GM21381 (cell line): ENCODE data around the gene PPIL3.
"Not testable (repeated sequence)": the region's sequence is repeated elsewhere in the genome, so short reads cannot be mapped to it uniquely, and the experiment has no call there.

ENCODE experiments used
- ATAC-seq: cut with Tn5 transposase; IDR thresholded peaks from one replicate; pipeline ENCODE4 v1.9.1; 2021; ENCODE audit warnings: mild to moderate bottlenecking, moderate library complexity; ENCODE audit not compliant: unreplicated experiment

The PPIL3 gene

DNA sequence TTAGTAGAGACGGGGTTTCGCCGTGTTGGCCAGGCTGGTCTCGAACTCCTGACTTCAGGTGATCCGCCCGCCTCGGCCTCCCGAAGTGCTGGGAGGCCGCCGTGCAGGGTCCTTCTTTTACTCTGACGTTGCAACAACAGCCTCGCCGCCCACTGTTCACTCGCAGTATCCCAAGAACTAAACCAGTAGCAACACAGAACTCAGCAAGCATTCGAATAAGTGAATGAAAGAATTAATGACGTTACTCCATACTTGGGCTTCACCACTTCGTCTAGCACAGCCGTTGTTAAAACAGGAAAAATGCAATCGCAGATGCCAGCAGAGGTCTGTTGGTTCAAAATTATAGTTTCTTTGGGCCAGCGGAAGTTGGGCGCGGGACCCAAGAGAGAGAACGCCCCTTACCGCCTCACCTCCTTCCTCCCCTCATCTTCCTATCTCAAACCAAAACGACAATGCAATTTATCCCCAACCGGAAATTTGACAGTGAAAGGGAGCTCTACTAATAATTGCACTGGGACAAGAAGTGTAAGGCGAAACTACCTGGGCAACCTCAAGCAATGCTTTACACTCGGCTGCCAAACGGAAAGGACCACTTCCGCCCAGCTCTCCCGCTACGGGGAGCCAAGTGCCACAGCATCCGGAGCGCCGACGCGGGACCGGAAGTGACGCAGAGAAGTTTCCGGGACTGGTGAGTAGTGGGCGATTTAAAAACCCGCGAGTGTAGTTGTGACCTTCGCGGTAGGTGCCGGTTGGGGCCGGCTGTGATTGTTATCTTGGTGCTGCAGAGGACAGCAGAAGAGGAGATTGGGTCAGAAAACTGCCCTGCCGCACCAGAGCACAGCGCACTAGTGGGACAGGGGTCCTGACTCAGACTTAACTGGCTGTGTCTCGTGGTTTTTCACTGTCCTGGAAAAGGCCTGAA, at the start of gene PPIL3, which contains the start of gene NIF3L1:
TSS of gene PPIL3 (minus strand) at position 374 of the 922 bp plus-strand sequence. CDS start 1,462 bp downstream, outside the sequence.
TSS of gene NIF3L1 (plus strand) at position 668 of the 922 bp plus-strand sequence. CDS start 2,573 bp downstream, outside the sequence.
- ATAC-seq = peak; percentile 88

GRCh38 chr2:200930947-200931626, 42.2 kb upstream of the PPIL3 start:
- ATAC-seq = no peak

- no peak for ATAC-seq
Measured at GRCh38 chr2:200929334-200930249, 40.7 kb upstream of the PPIL3 start.

DNA sequence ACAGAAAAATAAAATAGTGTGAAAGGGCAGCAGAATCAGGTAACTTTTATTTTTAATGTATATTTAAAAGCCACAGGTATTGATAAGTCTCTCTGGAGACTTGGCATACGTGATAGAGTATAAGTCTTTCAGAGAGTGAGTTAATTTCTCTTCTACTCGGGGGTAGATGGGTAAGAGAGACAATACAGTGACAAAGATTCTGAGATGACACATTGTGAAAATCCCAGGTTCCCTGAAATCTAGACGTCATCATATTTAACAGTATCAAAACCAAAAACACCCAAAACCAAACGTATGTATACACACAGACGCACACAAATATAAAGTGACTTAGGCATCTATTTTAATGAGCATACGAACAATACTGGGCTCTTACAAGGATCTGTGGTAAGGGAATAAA, 33.6 kb upstream of the PPIL3 start:
- no peak for ATAC-seq

DNA sequence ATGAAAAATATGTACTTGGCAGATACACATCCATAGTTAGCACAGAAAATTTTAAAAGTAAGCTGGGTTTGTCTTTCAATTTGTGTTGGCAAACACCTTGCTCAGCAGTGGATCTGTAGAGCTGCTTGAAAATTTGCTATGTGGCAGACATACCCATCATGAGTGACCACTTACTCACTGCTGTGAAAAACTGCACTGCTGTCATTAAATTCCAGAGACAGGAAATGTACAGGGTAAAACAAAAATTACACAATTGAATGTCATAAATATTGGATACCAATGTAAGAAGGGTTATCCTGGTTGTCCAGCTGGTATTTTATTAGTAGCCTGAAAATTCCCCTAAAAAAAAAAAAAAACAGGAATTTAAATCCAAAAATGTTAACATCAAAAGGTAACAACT, 24.8 kb upstream of the PPIL3 start:
- no peak for ATAC-seq

- no peak for ATAC-seq
Measured at GRCh38 chr2:200909958-200910357, 21.1 kb upstream of the PPIL3 start.

- no peak for ATAC-seq
Measured at GRCh38 chr2:200905618-200906296, 16.9 kb upstream of the PPIL3 start.

- peak; percentile 95 for ATAC-seq
Measured at GRCh38 chr2:200901459-200902072, 12.7 kb upstream of the PPIL3 start.

GRCh38 chr2:200899482-200899881, 10.6 kb upstream of the PPIL3 start:
- ATAC-seq = no peak

DNA sequence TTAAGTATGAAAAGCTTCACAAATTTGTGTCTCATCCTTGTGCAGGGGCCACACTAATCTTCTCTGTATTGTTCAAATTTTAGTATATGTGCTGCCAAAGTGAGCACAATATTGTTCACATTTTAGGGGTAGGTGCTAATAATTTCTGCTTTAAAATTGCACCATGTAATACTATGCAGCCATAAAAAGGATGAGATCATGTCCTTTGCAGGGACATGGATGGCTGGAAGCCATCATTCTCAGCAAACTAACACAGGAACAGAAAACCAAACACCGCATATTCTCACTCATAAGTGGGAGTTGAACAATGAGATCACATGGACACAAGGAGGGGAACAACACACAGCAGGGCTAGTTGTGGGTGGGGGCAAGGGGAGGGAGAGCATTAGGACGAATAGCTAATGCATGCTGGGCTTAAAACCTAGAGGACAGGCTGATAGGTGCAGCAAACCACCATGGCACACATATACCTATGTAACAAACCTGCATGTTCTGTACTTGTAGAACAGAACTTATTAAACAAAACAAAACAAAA, 7.1 kb downstream of the PPIL3 start:
- ATAC-seq = not testable (repeated sequence)

GRCh38 chr2:200878289-200878880, 10.5 kb downstream of the PPIL3 start:
- ATAC-seq = no peak

DNA sequence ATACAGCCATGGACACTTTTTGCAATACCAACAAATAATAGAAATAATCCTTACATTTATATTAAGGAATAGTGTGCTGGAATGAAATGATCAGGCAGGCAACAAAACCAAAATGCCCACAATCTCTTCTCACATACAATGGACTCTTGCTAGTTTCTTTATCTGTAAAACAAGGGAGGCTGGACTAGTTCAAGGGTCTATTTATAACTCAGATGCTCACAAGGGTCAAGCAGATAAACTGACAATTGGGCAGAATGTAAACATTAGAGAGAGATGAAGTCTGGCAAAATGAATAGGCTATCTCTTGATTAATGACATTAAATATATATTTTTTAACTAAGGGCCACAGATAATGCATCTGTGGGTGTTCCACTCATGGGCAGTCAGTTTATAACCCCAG, 11.4 kb downstream of the PPIL3 start:
- ATAC-seq = no peak

DNA sequence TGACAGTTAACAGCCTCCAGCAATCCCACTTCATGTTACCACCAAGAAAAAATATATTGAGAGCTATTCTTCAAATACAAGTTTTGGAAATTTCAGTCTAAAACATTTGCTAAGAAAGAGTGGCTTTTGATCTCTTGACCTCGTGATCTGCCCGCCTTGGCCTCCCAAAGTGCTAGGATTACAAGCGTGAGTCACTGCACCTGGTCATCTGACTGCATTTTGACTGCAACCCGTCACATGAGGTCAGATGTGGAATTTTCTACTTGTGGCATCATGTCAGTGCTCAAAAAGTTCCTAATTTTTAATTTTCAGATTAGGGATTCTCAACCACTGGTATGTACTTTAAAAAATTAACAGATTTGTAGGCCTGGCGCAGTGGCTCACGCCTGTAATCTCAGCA, 15.3 kb downstream of the PPIL3 start:
- ATAC-seq = no peak

DNA sequence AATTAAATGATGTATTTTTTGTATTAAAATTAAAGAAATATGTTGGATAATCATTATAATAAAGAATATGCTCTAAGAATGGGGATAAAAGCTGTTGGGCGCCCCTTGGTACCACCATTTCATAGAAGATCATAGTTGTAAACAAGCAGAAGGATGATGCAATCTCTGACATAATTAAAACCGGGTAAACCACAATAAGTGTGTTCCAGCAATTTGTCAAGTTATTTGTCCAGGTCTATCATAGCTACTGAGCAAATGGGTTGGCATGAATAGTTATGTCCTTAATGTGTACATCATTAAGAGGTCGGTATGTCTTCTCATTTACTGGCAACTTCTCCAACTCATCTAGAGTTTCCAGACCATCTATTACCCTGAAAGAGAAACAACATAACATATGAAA, 17.7 kb downstream of the PPIL3 start:
- ATAC-seq = no peak

GRCh38 chr2:200869014-200869413, 19.9 kb downstream of the PPIL3 start:
- ATAC-seq = no peak

GRCh38 chr2:200864176-200865034, 24.5 kb downstream of the PPIL3 start, which contains the start of gene CLK1:
TSS of gene CLK1 (minus strand) at chr2:200864658. CDS start at chr2:200861862, 2,796 bp downstream.
- ATAC-seq = peak; percentile 87

DNA sequence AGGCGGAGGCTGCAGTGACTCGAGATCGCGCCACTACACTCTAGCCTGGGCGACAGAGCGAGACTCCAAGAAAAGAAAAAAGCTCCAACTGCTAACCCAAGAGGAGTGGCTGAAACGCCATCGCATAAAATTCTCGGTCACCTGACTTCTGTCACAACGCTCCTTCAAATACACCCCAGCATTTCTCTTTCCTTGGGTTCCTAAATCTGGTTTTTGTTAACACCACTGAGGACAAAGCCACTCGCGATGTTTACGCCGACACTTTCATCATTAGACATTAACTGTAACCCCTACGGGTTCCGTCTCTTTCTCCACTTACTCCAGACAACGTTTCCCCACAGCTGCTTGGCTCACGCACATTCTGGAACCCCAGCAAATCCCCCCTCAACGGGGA, 25.1 kb downstream of the PPIL3 start:
- peak; percentile 7 for ATAC-seq

DNA sequence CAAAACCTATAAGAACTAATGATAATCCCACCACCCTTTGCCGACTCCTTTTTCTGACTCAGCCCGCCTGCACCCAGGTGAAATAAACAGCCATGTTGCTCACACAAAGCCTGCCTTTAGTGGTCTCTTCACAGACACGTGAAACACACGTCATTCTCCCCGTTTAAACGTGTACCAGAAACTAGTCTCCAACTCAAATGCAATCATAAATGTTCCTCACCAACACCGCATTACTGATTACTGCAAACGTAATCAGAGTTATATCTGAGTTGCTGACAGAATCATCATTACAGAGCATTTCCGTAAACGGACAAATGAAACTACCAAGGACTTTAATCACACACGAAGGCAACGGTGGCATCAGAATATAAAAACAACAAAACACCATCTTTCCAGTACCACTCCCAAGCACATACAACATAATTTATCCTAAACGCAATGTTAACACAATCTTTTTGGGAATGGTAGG, 26.3 kb downstream of the PPIL3 start:
- ATAC-seq = no peak
